CMK (cell line): ENCODE results near the gene NRXN2.
A peak's percentile ranks its signal among the peaks of the same experiment; 100 is the strongest.

Source experiments
- DNase-seq: peaks from one replicate; pipeline ENCODE4 v3.0.0-alpha.2; 2010; ENCODE audit warnings: low read depth

Gene NRXN2

GRCh38 chr11:64759131-64759721 is 36.2 kb upstream of the NRXN2 start:
- DNase-seq, result no peak

DNA sequence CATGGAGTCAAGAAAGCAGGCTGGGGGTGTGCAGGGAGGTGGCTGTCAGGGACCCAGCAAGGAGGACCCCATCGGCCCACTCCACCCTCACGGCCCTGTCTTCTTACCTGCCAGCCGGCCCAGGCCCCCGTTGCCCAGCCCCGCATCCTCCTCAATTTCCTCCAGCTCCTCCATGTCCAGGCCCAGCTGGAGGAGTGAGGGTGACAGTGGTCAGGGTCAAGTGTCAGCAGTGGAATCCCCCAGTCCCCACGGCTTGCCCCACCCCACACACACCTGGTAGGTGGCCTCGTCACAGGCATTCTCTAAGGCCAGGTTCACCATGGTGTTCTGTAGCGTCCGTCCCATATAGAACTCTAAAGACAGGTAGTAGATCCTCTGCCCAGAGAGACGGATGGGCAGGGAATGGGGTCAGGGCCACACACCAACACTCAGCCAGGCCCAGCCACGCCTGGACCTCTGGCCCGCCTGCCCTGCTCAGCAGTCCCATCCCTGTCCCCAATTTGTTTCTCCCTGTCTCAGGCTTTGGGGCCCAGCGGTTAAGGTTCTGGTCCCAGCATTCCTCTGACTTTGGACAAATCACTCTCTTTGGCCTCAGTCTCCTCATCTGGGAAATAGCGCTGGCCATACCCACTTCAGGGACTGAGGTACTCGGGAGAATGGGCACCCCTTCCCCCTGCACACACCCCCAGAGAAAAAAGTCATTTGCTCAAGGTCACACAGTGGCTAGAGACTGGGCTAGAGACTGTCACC is 35.5 kb upstream of the NRXN2 start:
- DNase-seq, result no peak

DNA sequence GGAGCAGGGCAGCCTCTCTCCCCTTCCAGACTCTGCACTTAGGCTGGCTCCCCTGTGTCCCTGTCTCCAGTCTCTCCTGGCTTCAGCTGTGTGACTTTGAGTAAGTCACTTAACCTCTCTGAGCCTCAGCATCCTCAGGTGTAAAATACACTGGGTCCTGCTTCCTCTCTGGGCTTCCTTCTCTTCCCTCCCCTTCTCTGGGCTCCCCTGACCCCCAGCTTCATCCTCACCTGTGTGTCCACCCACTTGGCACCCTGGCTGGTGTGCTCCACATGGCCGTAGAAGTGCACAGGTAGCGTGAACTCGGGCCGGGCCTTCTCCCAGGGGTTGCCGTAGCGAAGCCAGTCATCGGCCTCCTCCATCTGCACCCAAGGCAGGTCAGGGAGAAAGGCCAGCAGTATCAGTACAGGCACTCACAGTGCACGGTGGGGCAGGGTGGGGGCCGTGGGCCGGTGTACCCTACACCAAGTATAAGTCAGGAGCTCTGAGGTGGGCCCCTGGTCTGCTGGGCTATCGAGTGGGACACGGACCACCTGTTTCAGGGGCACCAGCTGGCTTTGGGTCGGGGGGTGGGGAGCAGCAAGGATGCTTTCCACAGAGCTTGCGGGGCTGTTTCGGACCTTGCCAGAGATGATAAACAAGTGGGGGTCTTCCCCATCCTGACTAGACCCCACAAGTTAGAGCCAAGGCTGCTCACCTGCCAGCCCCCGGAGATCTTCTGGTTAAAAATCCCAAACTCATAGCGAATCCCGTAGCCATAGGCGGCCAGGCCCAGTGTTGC is 34.7 kb upstream of the NRXN2 start:
- no peak for DNase-seq

DNA sequence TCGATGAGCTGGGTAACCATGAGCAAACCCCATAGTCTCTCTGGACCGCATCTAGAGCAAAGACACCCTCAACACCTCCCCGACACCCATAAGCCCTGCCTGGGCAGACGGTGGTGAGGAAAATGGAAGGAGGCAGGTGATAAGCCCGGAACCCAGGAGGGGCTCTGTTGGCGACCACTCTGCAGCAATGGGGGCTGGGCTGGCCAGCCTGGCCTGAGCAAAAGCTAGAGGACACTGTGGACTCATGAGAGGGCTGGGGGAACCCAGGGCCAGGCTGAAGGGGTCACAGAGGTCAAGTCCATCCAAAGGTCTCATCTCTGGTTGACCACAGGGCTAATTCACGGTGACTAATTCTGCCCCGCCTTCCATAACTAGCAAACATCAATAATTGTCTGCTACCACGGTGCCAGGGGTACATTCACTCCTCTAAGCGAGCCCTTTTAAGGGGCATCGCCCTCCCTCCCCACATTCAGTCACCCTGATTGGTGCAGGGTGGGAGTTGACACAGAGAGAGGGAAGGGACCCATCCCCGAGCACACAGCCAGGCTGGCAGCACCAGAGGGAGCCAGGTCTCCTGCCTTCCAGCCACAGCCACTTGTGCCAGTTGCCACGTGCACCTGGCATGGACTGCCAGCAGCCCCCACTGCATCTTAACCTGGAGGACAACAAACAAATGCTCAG is 32.8 kb upstream of the NRXN2 start:
- DNase-seq, result no peak

DNA sequence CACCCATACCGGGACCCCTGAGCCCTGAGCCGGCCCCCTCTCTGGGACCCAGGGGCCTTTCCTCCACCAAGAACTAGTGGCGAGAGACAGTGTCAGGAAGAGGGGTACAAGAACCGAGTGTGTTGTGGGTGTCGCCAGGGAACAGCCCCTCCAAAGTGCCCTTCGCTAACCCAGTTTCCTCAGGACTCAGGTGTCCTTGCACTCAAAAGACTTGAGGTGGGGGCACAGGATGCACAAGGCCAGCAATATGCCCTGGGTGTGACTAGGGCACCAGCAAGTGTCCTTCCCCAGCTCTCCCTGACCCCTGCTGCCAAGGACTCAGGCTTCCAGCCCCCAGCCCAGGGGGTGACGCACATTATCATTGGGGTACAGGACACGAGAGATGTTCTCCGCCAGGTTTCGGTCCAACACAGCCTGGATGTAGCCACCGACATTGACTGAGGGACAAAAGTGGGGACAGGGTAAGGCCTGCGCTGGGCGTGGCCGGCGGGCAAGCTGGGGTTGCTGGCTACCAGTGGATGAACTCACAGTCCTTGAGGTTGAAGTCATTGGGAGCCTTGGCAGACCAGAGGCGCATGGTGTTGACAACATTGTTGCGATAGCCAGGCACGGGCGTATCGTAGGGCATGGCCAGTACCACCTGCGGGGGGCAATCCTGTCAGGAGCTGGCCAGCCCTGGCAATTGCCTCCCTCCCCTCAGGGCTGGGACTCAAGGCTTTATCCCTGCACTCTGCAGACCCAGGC is 32.1 kb upstream of the NRXN2 start:
- no peak for DNase-seq

DNA sequence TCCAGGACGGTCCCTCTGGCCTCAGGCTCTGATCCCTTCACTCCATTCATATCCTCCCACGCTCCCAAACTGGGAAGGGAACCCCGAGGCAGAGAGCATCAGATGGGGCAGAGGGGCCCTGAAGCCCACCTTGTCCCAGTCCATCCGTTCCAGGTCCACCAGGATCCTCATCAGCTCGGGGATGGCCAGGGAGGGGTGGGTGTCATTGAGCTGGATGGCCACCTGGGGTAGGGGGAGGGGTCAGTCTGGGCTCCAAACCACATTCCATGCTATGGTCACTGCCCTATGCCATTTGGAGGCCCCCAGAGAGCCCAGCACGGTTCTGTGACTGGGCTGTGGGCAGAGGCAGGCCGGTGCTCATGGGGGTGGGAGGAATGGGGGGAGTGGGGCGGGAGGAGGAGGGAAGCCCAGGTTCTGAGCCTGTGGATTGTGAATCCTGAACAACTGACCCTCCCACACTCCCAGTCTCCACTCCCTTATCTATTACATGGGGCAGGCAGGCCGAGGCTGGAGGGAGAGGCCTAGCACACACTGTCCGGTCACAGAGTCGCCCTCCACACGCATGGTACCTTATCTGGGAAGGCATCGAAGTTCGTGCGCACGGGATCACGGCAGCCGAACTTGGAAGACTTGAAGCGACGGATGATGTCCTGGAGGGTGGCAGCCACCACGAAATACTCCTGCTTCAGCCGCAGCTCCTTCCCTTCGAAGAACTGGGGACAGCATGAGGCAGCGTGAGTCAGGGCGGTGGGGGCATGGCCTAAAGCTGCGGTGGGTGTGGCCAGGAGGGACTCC is 31.3 kb upstream of the NRXN2 start:
- DNase-seq, result no peak

DNA sequence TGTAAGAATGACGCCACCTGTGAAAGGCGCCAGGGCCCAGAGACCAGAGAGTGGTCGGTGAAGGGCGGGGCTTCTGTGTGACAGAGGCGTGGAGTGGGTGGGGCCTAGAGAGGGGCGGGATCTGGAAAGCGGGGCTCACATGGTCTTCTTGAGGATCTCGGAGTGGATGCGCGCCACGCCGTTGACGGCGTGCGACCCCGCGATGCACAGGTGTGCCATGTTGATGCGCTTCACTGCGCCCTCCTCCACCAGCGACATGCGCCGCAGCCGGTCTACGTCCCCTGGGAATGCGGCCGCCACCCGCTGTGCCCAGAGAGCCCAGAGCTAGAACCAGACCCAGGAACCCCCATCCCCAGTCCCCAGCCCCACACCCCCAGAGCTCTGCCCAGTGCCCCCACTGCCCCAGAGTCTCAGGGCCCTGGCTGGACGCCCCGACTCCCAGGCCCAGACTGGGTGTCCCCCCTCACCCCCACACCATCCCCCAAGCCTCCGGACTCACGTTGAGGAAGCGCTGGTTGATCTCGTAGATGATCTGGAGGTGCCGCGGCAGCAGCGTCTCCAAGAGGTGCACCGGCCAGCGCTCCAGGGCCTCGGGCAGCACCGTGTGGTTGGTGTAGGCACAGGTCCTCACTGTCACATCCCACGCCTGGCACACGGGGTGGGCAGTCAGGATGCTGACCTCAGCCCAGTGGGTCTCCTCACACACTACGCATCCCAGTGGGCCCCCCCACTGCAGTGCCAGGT is 30.6 kb upstream of the NRXN2 start:
- DNase-seq, result no peak

GRCh38 chr11:64753019-64753379 is 30.0 kb upstream of the NRXN2 start:
- no peak for DNase-seq

GRCh38 chr11:64752175-64752970 is 29.4 kb upstream of the NRXN2 start:
- DNase-seq, result no peak

DNA sequence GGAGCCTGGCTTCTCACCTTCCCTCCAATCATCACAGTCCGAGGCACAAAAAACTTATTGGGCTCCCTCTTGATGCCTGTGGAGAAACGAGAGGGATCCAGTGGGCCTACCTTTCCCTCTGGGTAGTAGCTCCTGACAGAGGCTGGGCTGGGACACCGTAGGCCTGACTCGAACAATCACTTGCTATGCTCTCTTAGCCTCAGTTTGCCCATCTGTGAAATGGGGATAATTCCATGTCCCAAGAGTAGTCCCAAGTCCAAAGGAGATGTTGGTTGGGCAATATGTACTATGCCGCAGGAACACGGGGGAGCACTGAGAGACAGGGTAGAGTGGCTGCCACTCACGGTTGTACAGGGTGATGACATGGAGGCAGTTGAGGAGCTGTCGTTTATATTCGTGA is 28.6 kb upstream of the NRXN2 start:
- DNase-seq, result no peak

DNA sequence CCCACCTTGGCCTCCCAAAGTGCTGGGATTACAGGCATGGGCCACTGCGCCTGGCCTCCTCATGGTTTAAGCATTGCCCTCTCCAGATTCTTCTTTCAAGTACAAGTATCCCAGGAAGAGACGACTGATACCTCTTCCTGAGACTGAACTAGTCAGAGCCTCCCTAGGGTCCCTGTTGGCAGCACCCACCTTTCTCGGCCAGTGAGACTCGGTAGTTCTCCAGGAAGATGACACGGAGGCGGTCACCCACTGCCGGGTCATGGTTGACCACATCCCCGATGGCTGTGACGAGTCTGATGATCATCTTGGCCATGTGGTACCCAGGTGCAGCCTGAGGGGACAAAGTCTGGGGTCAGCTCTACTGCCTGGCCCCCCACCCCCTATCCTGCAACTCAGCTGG is 28.1 kb upstream of the NRXN2 start:
- DNase-seq, result no peak

- DNase-seq, result no peak
Measured at GRCh38 chr11:64750361-64751054, 27.5 kb upstream of the NRXN2 start.

GRCh38 chr11:64747961-64748665 is 25.1 kb upstream of the NRXN2 start:
- no peak for DNase-seq

DNA sequence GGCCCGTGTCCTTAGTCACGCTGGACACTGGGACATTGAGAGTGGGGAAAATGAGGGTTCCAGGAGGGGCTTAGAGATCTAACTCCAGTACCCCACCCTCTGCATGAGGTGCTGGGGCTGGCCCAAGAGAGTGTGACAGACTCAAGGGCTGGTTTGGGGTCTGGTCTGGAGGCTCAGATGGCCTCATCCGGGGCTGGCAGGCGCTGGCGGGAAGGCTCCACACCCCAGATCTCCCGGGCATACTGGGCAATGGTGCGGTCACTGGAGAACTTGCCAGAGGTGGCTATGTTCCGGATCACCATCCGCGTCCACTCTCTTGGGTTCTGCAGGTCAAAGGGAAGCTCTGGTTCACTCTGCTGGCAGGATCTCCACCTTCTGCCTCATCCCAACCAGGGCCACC is 23.5 kb upstream of the NRXN2 start:
- DNase-seq, result no peak

GRCh38 chr11:64745521-64746328 is 22.7 kb upstream of the NRXN2 start:
- peak; percentile 91 for DNase-seq

DNA sequence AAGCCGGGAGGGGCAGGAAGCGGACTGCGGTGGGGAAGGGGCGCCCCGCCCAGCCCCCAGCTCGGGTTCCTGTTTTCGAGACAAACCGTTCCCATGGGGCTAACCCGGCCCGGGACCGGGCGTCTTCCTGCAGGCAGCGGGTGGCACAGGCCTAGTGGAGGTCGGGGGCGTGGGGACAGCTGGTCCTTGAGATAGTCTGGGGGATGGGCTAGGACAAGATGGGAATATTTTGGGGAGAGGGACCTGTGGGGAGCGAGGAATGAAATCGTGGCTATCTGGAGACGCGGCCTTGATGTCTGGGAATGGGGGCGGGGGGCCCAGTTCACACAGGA is 22.2 kb upstream of the NRXN2 start:
- DNase-seq, result peak; percentile 82

DNA sequence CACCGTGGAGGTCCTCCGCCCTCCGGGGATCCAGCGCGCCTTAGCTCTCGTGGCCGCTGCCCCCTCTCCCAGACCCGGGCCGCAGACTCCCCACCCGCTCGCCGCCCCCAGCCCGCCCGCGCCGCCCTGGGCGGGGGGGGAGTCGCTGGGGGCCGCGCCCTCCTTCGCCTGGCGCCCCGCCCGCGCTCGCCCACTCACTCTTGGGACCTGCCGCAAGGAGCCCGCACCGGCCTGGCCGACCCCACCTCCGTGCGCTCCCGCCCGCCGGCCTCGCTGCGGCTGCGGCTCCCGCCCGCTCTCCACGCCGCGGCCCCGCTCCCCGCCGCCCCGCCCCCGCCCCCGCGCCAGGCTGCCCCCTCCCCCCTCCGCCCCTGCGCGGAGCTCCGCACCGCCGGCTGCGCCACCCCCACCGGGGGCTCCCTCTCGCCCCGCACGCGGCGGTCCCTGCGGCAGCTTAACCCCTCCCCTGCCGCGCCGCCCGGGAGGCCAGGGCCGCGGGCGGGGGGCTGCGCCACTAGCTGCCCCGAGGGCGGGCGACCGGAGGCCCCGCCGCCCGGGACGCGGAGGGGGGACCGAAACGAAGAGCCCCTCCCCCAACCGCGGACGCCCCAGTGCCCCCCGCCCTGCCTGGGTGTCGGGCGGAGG is 21.7 kb upstream of the NRXN2 start:
- DNase-seq, result no peak
